Hematopoietic multipotent progenitor cell treated with erythropoietin and hydrocortisone succinate and interleukin-3 and kit ligand, for 6 days (in vitro differentiated cells): ENCODE measurements around the gene SNRPF.
"Not testable (repeated sequence)": the region's sequence is repeated elsewhere in the genome, so short reads cannot be mapped to it uniquely, and the experiment has no call there.

ENCODE experiments used
- DNase-seq: peaks from one replicate; pipeline ENCODE4 v3.0.0-alpha.2; 2015

Gene SNRPF

GRCh38 chr12:95858451-95859343, at the start of gene SNRPF:
Gene SNRPF (plus strand): TSS chr12:95858952. CDS start chr12:95859074, 122 bp downstream.
- peak; percentile 98 for DNase-seq

GRCh38 chr12:95809000-95809680, 49.6 kb upstream of the SNRPF start:
- DNase-seq: no peak

GRCh38 chr12:95810411-95810810, 48.3 kb upstream of the SNRPF start:
- no peak for DNase-seq

- DNase-seq: not testable (repeated sequence)
Observed at GRCh38 chr12:95812155-95812554, 46.6 kb upstream of the SNRPF start.

GRCh38 chr12:95815632-95816212, 43.0 kb upstream of the SNRPF start:
- DNase-seq: peak; percentile 45

- peak; percentile 62 for DNase-seq
Observed at GRCh38 chr12:95820096-95820703, 38.6 kb upstream of the SNRPF start.

GRCh38 chr12:95829395-95829794, 29.4 kb upstream of the SNRPF start:
- DNase-seq: no peak

GRCh38 chr12:95830335-95831089, 28.2 kb upstream of the SNRPF start:
- no peak for DNase-seq

GRCh38 chr12:95834572-95834971, 24.2 kb upstream of the SNRPF start:
- DNase-seq: no peak

- no peak for DNase-seq
Observed at GRCh38 chr12:95836185-95836609, 22.6 kb upstream of the SNRPF start.

GRCh38 chr12:95836630-95837239, 22.0 kb upstream of the SNRPF start:
- no peak for DNase-seq

GRCh38 chr12:95837240-95838038, 21.3 kb upstream of the SNRPF start:
- DNase-seq: no peak

- peak; percentile 18 for DNase-seq
Observed at GRCh38 chr12:95838125-95838524, 20.6 kb upstream of the SNRPF start.

- not testable (repeated sequence) for DNase-seq
Observed at GRCh38 chr12:95842426-95842825, 16.3 kb upstream of the SNRPF start.

- DNase-seq: peak; percentile 33
Observed at GRCh38 chr12:95848575-95849388, 10.0 kb upstream of the SNRPF start.

- peak; percentile 63 for DNase-seq
Observed at GRCh38 chr12:95851606-95852005, 7.1 kb upstream of the SNRPF start.

GRCh38 chr12:95852133-95852532, 6.6 kb upstream of the SNRPF start:
- DNase-seq: no peak

GRCh38 chr12:95857156-95857555, 1.6 kb upstream of the SNRPF start:
- DNase-seq: no peak

- DNase-seq: peak; percentile 9
Observed at GRCh38 chr12:95857799-95858198, 953 bp upstream of the SNRPF start.

- peak; percentile 61 for DNase-seq
Observed at GRCh38 chr12:95859344-95859816, 628 bp downstream of the SNRPF start.
